H1 (cell line): ENCODE data around the gene ZNF619. TPM values are rescaled to one million over a fixed set of nuclear protein-coding genes. Genes with fewer than 3 reads are reported as not detected.

Experiments
- CTCF ChIA-PET: fragments of 300-600 bp; sonication (Branson Sonifier 250); formaldehyde crosslinking; loops from one replicate; lab custom pipeline; 2021; ENCODE audit not compliant: partially characterized antibody; lab: Charles Lee
- POLR2A ChIA-PET: fragments of 300-600 bp; sonication (Branson Sonifier 250); formaldehyde crosslinking; loops from one replicate; lab custom pipeline; 2021; ENCODE audit warnings: inconsistent platforms; ENCODE audit not compliant: partially characterized antibody; lab: Charles Lee
- DNase-seq, 2 experiments: peaks; one replicate each; pipeline versions ENCODE4 v3.0.0 to v3.0.0-alpha.2; 2010 to 2022; ENCODE audit warnings: low spot score in 2 of 2, low read depth in 1 of 2, mixed read lengths in 1 of 2
- FAIRE-seq: peaks from 2 replicates; lab custom pipeline; 2011; peaks lifted over from hg19 to GRCh38; lab: Jason Lieb, UNC
- H2AFZ ChIP-seq: 2 replicates; pipeline ENCODE4 v1.8.1; 2012; ENCODE audit warnings: low read length, inconsistent platforms
- H2AK5ac ChIP-seq: 2 replicates; pipeline ENCODE4 v1.6.1; 2013; ENCODE audit warnings: low read depth, low read length
- H2BK120ac ChIP-seq: replicated peaks from 2 replicates; pipeline ENCODE3; 2013; ENCODE audit warnings: low read depth, low read length, inconsistent platforms
- H2BK12ac ChIP-seq: 2 replicates; pipeline ENCODE4 v1.6.1; 2013; ENCODE audit warnings: low read depth, low read length
- H2BK15ac ChIP-seq: 2 replicates; pipeline ENCODE4 v1.6.1; 2013; ENCODE audit warnings: low read length
- H2BK20ac ChIP-seq: 2 replicates; pipeline ENCODE4 v1.6.1; 2013; ENCODE audit warnings: low read length
- H2BK5ac ChIP-seq: 2 replicates; pipeline ENCODE4 v1.6.1; 2013; ENCODE audit warnings: low read depth, low read length
- H3K14ac ChIP-seq: 2 replicates; pipeline ENCODE4 v1.6.1; 2013; ENCODE audit warnings: inconsistent platforms; ENCODE audit not compliant: insufficient read length
- H3K18ac ChIP-seq: 2 replicates; pipeline ENCODE4 v1.6.1; 2013; ENCODE audit warnings: low read length; ENCODE audit errors: extremely low read depth
- H3K23ac ChIP-seq: 2 replicates; pipeline ENCODE4 v1.6.1; 2013; ENCODE audit warnings: inconsistent platforms; ENCODE audit not compliant: insufficient read length
- H3K23me2 ChIP-seq: 2 replicates; pipeline ENCODE4 v1.6.1; 2013; ENCODE audit warnings: low read depth, low read length
- H3K27ac ChIP-seq: 2 replicates; pipeline ENCODE4 v1.6.1; 2011; ENCODE audit warnings: low read depth, low read length, inconsistent platforms
- H3K27me3 ChIP-seq, 4 experiments: replicated peaks in 1 of 4; 1 replicate in 1 of 4; 2 replicates in 3 of 4; pipeline versions ENCODE4 v1.6.1 to v1.8.1; 2011 to 2013; ENCODE audit warnings: low read length in 3 of 4, mild to moderate bottlenecking in 3 of 4, inconsistent platforms in 2 of 4, mixed read lengths in 2 of 4, moderate library complexity in 1 of 4; ENCODE audit not compliant: control insufficient read depth in 3 of 4, insufficient read depth in 3 of 4; ENCODE audit errors: extremely low read depth in 1 of 4
- H3K36me3 ChIP-seq, 4 experiments: 2 replicates each; pipeline versions ENCODE4 v1.6.1 to v1.8.1; 2011 to 2013; ENCODE audit warnings: mild to moderate bottlenecking in 4 of 4, low read length in 3 of 4, moderate library complexity in 2 of 4, control low read depth in 1 of 4, inconsistent platforms in 1 of 4; ENCODE audit not compliant: insufficient read depth in 4 of 4, control insufficient read depth in 2 of 4
- H3K4ac ChIP-seq: replicated peaks from 2 replicates; pipeline ENCODE3; 2013; ENCODE audit warnings: low read length, low read depth, mixed read lengths, inconsistent platforms; ENCODE audit not compliant: insufficient read length
- H3K4me1 ChIP-seq, 4 experiments: replicated peaks in 1 of 4; 1 replicate in 1 of 4; 2 replicates in 3 of 4; pipeline versions ENCODE4 v1.6.1 to v1.8.1; 2011 to 2013; ENCODE audit warnings: low read length in 3 of 4, inconsistent platforms in 2 of 4, mixed read lengths in 1 of 4; ENCODE audit not compliant: insufficient read depth in 4 of 4, control insufficient read depth in 3 of 4
- H3K4me2 ChIP-seq, 2 experiments: 2 replicates each; pipeline versions ENCODE4 v1.6.1 to v1.8.1; 2011 to 2013; ENCODE audit warnings: low read depth in 2 of 2, low read length in 2 of 2, control low read depth in 1 of 2, inconsistent platforms in 1 of 2, mild to moderate bottlenecking in 1 of 2; ENCODE audit not compliant: insufficient read depth in 1 of 2
- H3K4me3 ChIP-seq, 4 experiments: fragments of 200-600, 300-600 bp in 1 of 4; sonication (generic), shearing (Covaris generic), sonication (Bioruptor Twin) in 1 of 4; 2 replicates each; pipeline versions ENCODE4 v1.5.1 to v1.8.1; 2011 to 2016; ENCODE audit warnings: low read length in 4 of 4, low read depth in 3 of 4, control low read depth in 2 of 4, inconsistent platforms in 2 of 4, mild to moderate bottlenecking in 2 of 4, mixed read lengths in 1 of 4, moderate library complexity in 1 of 4; ENCODE audit not compliant: insufficient read depth in 2 of 4; ENCODE audit errors: extremely low read depth in 1 of 4
- H3K56ac ChIP-seq: replicated peaks from 2 replicates; pipeline ENCODE3; 2013; ENCODE audit warnings: low read depth, mild to moderate bottlenecking, mixed read lengths, low read length, inconsistent platforms; ENCODE audit not compliant: insufficient read length
- H3K79me1 ChIP-seq: 2 replicates; pipeline ENCODE4 v1.6.1; 2013; ENCODE audit warnings: low read depth, low read length, control low read depth
- H3K79me2 ChIP-seq, 2 experiments: 2 replicates each; pipeline versions ENCODE4 v1.6.1 to v1.8.1; 2012 to 2013; ENCODE audit warnings: low read length in 2 of 2, mild to moderate bottlenecking in 2 of 2, inconsistent platforms in 1 of 2; ENCODE audit not compliant: insufficient read depth in 2 of 2, control insufficient read depth in 1 of 2
- H3K9ac ChIP-seq, 4 experiments: replicated peaks in 1 of 4; 1 replicate in 1 of 4; 2 replicates in 3 of 4; pipeline versions ENCODE4 v1.6.1 to v1.8.1; 2011 to 2013; ENCODE audit warnings: low read depth in 3 of 4, low read length in 3 of 4, control low read depth in 2 of 4, mild to moderate bottlenecking in 2 of 4, moderate library complexity in 2 of 4, inconsistent platforms in 1 of 4; ENCODE audit errors: extremely low read depth in 1 of 4
- H3K9me3 ChIP-seq, 2 experiments: 2 replicates each; pipeline versions ENCODE4 v1.6.1 to v1.8.1; 2012 to 2013; ENCODE audit warnings: mild to moderate bottlenecking in 2 of 2, moderate library complexity in 2 of 2, control low read depth in 1 of 2, inconsistent platforms in 1 of 2, low read depth in 1 of 2, low read length in 1 of 2, mixed read lengths in 1 of 2; ENCODE audit not compliant: insufficient read depth in 2 of 2
- H4K20me1 ChIP-seq, 2 experiments: replicated peaks in 1 of 2; 2 replicates each; pipeline versions ENCODE3 to v1.8.1; 2011 to 2013; ENCODE audit warnings: inconsistent platforms in 2 of 2, low read length in 2 of 2, mild to moderate bottlenecking in 1 of 2; ENCODE audit not compliant: insufficient read depth in 2 of 2, control insufficient read depth in 1 of 2
- H4K5ac ChIP-seq: 2 replicates; pipeline ENCODE4 v1.6.1; 2013; ENCODE audit warnings: low read length, low read depth, mixed read lengths, inconsistent platforms; ENCODE audit not compliant: insufficient read length
- H4K8ac ChIP-seq: 2 replicates; pipeline ENCODE4 v1.8.0; 2013; ENCODE audit warnings: mild to moderate bottlenecking, moderate library complexity, low read length, inconsistent platforms; ENCODE audit not compliant: insufficient read depth; ENCODE audit errors: extremely low read depth
- H4K91ac ChIP-seq: replicated peaks from 2 replicates; pipeline ENCODE3; 2013; ENCODE audit warnings: low read length, mixed read lengths, inconsistent platforms; ENCODE audit not compliant: insufficient read length
- BCL11A ChIP-seq, 2 experiments: IDR thresholded peaks; one replicate each; pipeline ENCODE4 v1.6.1; 2011; ENCODE audit warnings: low read depth in 2 of 2, low read length in 2 of 2, mild to moderate bottlenecking in 2 of 2
- EGR1 ChIP-seq: IDR thresholded peaks from 2 replicates; pipeline ENCODE4 v1.6.1; 2011; ENCODE audit warnings: low read depth, low read length, borderline replicate concordance
- EZH2 ChIP-seq: fragments of 200-600 bp; sonication (generic); IDR thresholded peaks from 2 replicates; pipeline ENCODE4 v1.7.1; 2012; ENCODE audit warnings: low read depth, mild to moderate bottlenecking, moderate library complexity, low read length, inconsistent platforms; ENCODE audit not compliant: severe bottlenecking
- MAX ChIP-seq: IDR thresholded peaks from 2 replicates; pipeline ENCODE4 v1.6.1; 2012; ENCODE audit warnings: inconsistent platforms
- RXRA ChIP-seq: IDR thresholded peaks from 2 replicates; pipeline ENCODE4 v1.6.1; 2011; ENCODE audit warnings: low read depth, mild to moderate bottlenecking, low read length, moderate library complexity; ENCODE audit not compliant: insufficient read depth
- SIN3A ChIP-seq, 2 experiments: IDR thresholded peaks in 1 of 2; conservative IDR thresholded peaks in 1 of 2; 2 replicates each; pipeline ENCODE4 v1.6.1; 2011 to 2012; ENCODE audit warnings: low read length in 2 of 2, improper control_type of control experiment in 1 of 2, low read depth in 1 of 2, mild to moderate bottlenecking in 1 of 2
- TEAD4 ChIP-seq: IDR thresholded peaks from 2 replicates; pipeline ENCODE4 v1.6.1; 2012; ENCODE audit warnings: low read depth, low read length, inconsistent platforms, mixed read lengths
- WGBS, 2 experiments: shearing (Covaris generic) in 1 of 2; methylation state at CpG; one replicate each; pipeline versions ENCODE4 v1.1.6 to v1.1.7; 2013 to 2015; ENCODE audit warnings: low lambda C conversion rate in 2 of 2, mixed read lengths in 2 of 2, inconsistent platforms in 1 of 2, low coverage in 1 of 2, missing lambda C conversion rate in 1 of 2; ENCODE audit not compliant: insufficient replicate concordance in 2 of 2, insufficient coverage in 1 of 2, insufficient read length in 1 of 2; ENCODE audit errors: extremely low coverage in 1 of 2, missing lambda C conversion rate in 1 of 2; 5-methylcytosine and 5-hydroxymethylcytosine counted together
- polyA plus RNA-seq, 7 experiments: library from polyadenylated mRNA; depleted of rRNA in 3 of 7; stranded (reverse) in 5 of 7; unstranded in 2 of 7; fragments of >200 nt in 5 of 7; fragments of 200-250 nt in 2 of 7; gene quantifications; 1 replicate in 5 of 7; 2 replicates in 1 of 7; 4 replicates in 1 of 7; pipeline versions ENCODE4 v1.2.1 to v1.2.3, GENCODE V29; 2011 to 2013; ENCODE audit warnings: missing spikeins in 2 of 7, mixed read lengths in 2 of 7
- total RNA-seq: library from RNA; stranded (reverse); fragmentation: NEBNext Ultra II Directional; extraction: Animal tissue kit (Norgen Biotek cat#: 25700); gene quantifications from 2 replicates; pipeline ENCODE4 v1.2.1, GENCODE V29; 2021
- TF ChIP-seq, protein P1 (sequence below): IDR thresholded peaks from 2 replicates; pipeline ENCODE4 v1.6.1; 2012; ENCODE audit warnings: low read length, inconsistent platforms

The ZNF619 gene
- total and polyA plus RNA-seq, 2 of the 8 experiments (the other 6 are each of a cell fraction or from before 2014, with no cell fraction given) = 2.3 to 8.2 TPM

DNA sequence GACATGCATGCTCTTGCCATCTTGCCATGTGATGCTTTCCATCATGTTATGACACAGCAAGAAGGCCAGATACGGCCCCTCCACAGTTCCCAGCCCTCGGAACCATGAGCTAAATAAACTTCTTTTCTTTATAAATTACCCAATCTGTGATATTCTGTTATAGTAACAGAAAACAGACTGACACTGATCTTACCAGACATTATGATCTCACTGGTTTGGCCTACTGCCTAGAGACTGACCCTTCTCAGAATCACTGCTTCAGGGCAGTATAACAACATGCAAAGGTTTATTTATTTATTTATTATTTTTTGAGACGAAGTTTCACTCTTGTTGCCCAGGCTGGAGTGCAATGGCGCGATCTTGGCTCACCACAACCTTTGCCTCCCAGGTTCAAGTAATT, 14.0 kb downstream of the ZNF619 start:
- no peak overlapping the region for H3K56ac ChIP-seq
- H4K20me1 ChIP-seq = no peaks in the 10 kb centered on the region
- no peak overlapping the region for H2AFZ ChIP-seq
- no peak overlapping the region for H2AK5ac ChIP-seq
- no peak overlapping the region for H3K14ac ChIP-seq
- H4K91ac ChIP-seq = no peak overlapping the region
- ChIA-PET CTCF (interaction anchor here (0.6 kb wide), 1 partner anchor 309 kb away, joined by 3 read pairs; no protein-coding TSS in a partner anchor), POLR2A (no interaction called here)
- H3K4me1 ChIP-seq = no peaks in the 10 kb centered on the region
- peaks cover 15 to 17% of the 10 kb centered on the region in 2 experiments for H3K9me3 ChIP-seq
- DNase-seq (no peak), FAIRE-seq (no peak)
- peaks cover 3 to 17% (median 10%) of the 10 kb centered on the region in 4 experiments; a peak in 6 of 8 replicates for H3K36me3 ChIP-seq
- H2BK20ac ChIP-seq = no peak overlapping the region
- no peak overlapping the region for H2BK5ac ChIP-seq
- H2BK120ac ChIP-seq = no peak overlapping the region
- H4K8ac ChIP-seq = no peak overlapping the region
- no peak overlapping the region for H4K5ac ChIP-seq
- H3K18ac ChIP-seq = no peak overlapping the region
- no peak overlapping the region for H3K4ac ChIP-seq
- no peaks in the 10 kb centered on the region for H3K79me2 ChIP-seq
- H3K79me1 ChIP-seq = no peaks in the 10 kb centered on the region
- H3K23ac ChIP-seq = no peak overlapping the region
- 97% methylated on average over 5 of the region's 5 CpGs; no CpG with 5 or more reads in 1 of the 2 experiments for WGBS, 2 experiments
- TF ChIP-seq BCL11A (IDR thresholded peaks at IDR 0.05; ENCODE audit: low read depth in 2 of 2, low read length in 2 of 2) (no peak), SIN3A (conservative IDR thresholded peaks at IDR 0.05 in 1 of 2, IDR thresholded peaks at IDR 0.05 in 1 of 2; ENCODE audit: low read depth in 1 of 2, low read length in 2 of 2) (no peak), TEAD4 (no peak), MAX (no peak), RXRA (no peak), EZH2 (no peak), EGR1 (no peak)
- TF ChIP-seq, protein P1, sequence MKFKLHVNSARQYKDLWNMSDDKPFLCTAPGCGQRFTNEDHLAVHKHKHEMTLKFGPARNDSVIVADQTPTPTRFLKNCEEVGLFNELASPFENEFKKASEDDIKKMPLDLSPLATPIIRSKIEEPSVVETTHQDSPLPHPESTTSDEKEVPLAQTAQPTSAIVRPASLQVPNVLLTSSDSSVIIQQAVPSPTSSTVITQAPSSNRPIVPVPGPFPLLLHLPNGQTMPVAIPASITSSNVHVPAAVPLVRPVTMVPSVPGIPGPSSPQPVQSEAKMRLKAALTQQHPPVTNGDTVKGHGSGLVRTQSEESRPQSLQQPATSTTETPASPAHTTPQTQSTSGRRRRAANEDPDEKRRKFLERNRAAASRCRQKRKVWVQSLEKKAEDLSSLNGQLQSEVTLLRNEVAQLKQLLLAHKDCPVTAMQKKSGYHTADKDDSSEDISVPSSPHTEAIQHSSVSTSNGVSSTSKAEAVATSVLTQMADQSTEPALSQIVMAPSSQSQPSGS = no peak
- no peak overlapping the region for H3K4me3 ChIP-seq
- no peak overlapping the region for H3K27ac ChIP-seq
- peaks cover 0 to 2% (median 0%) of the 10 kb centered on the region in 4 experiments; a peak in 1 of 7 replicates for H3K27me3 ChIP-seq
- H3K23me2 ChIP-seq = no peaks in the 10 kb centered on the region; the same call in 1 of the 2 replicates
- H3K9ac ChIP-seq = no peak overlapping the region
- no peak overlapping the region for H2BK12ac ChIP-seq
- H3K4me2 ChIP-seq = no peak overlapping the region
- H2BK15ac ChIP-seq = no peak overlapping the region
